GM19455 (cell line): ENCODE results near the gene PAM.

Experiments
- ATAC-seq: cut with Tn5 transposase; IDR thresholded peaks from one replicate; pipeline ENCODE4 v1.9.1; 2021; ENCODE audit not compliant: unreplicated experiment

The PAM gene

GRCh38 chr5:102754767-102755431 is at the start of gene PAM:
Gene PAM, plus strand, starts transcription at chr5:102755305. Its CDS starts 110,891 bp downstream, at chr5:102866196.
- peak; percentile 84 for ATAC-seq

- no peak for ATAC-seq
Observed at GRCh38 chr5:102711525-102712385, 43.4 kb upstream of the PAM start.

- ATAC-seq = no peak
Observed at GRCh38 chr5:102713278-102713677, 41.8 kb upstream of the PAM start.

DNA sequence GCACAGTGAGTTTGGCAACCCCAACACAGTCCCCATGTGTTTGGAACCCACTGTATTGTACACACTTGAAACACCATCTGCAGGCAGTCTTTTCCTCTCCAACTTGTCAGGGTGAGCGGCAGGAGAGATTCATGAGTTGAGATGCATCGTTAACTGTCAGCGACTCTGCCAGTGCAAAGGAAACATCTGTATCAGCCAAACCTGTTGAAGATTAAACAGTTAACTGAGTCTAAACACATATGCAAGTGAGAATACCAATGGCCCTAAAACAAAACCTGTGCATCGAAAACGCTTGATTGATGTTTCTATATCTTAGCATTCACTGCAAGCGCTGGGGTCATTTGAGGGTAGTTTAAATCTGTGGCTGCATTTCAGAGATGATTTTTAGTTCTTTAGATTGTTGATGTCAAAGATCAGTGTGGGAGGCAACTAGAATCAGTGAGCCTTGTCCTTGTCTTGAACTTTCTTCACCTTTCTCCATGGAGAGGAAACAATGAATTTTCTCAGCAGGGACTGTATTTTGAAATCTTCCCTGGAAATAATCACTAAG is 41.3 kb upstream of the PAM start:
- no peak for ATAC-seq

DNA sequence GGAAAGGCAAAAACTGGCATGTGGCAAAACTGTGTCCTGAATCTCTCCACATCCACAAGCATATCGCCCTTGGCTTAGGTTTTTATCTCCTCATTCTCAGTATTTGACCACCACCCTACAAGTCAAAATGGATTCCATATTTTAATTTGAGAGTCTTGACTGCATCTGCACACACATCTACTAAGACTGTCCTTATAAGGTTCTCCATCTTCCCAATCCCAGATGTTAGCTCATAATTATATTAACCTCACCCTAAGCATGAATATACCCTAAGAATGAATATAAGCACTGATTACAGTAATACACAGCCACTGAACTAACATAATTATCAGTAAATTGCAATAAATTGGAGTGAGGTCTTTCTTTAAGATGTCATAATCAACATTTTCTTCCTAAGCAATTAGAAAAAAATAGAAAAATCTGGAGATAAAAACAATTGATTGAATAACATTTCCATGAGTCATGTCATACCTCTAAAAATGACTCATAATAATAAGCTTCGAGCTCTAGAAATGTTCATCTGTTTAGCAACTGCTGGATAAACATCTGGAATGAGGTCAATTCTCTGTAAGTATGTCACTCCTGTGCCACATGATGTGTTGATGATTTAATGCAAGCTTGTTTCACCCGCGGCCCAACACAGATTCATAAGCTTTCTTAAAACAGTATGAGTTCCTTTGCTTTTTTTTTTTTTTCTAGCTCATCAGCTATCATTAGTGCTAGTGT is 39.9 kb upstream of the PAM start:
- ATAC-seq = no peak

DNA sequence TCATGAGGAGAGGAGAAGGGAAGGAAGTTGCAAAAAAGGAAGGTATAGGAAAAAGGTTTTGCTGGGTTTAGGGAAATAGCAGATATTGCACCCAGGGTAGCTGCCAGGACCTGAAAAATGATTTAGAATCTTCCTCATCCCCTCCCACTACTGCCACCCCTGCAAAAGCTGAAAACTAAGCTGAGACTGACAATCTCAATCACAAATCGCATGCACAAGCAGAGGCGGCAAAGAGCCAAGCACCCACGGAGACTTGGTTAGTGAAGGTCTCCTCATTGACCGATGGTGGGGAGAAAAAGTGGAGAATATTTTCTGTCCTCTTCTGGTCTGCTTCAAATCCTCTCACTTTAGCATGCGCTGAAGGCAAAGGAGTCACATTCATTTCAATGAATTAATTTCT is 39.1 kb upstream of the PAM start:
- no peak for ATAC-seq

DNA sequence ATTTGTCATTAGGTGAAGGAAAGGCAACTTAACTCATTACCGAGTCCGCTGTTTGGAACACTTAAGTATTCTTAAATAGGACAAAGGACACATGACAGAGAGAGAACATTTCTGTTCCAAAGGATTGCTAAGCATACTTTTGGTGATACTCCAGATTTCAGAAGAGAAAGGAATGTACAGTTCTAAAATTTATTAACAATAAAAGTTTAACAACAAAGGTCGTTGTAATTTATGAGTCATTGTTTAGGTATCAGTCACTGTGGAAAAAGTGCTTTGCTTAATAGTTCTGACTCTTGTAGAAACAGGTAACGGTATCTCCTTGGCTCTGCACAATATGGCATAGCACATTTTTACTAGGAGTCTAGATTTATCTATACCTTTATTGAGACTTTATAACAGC is 36.3 kb upstream of the PAM start:
- ATAC-seq = no peak

DNA sequence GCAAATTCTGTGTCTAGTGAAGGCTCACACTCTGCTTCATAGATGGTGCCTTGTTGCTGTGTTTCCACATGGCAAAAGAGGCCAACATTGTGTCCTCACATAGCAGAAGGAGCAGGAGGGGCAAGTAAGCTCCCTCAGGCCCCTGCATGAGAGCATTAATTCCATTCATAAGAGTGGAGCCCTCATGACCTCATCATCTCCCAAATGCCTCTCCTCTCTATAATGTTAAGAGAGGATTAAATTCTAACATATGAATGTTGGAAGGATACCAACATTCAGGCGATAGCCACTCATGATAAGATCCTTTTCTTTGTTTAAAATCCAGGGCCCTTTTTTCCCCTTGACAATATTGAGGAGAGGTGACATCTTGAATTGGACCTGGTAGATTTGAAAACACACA is 35.2 kb upstream of the PAM start:
- ATAC-seq = no peak

DNA sequence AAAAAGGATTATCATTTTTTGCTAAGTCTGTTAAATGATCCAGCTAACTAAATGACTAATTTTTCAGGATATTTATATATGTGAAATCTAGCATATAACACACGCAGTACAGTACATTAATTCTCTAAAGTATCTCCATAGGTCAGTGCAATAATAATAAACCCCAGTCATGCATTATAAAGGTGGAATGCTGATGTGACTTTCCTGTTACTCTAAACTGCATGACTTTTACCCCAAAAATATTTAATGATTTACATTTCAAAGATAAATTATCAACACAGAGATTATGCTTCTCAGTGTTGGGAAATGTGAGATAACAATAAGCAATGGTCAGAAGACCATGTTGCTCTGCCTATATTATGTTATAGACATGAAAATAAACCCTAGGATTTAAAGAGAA is 34.1 kb upstream of the PAM start:
- no peak for ATAC-seq

GRCh38 chr5:102722931-102723330 is 32.2 kb upstream of the PAM start:
- ATAC-seq = no peak

DNA sequence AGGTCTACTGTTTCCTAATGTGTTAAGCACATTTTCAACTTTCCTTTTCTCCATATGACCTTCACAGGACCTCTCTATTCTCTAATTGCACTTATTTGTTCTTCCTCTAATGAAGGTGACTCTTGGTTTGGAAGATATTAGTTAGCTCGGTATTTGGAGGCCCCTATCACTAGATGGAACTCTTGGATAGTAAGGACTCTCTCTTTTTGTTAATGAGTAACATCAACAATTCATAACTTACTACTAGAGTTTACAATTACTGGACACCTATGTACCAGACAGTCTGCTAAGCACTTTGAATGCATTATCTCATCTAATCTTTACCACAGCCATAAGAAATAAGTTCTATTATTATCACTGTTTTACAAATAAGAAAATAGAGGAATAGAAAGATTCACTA is 23.4 kb upstream of the PAM start:
- ATAC-seq = no peak

DNA sequence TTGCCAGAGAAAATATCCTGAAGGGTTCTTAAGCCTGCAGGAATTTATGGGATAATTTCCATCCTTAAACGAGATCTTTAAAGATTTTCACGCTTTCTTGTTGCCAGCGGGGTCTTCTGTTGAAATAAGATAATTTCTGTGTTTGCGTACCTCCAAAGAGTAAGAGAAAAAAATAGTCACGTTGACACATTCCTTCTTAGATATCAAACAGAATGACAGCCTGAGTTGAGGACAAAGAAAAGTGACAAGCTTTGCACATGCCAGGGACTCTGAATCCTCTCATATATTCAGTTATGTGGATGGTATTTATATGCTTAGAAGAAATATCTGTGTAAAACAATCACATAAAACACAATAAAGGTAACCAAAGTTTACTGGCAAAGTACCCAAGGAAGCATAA is 21.6 kb upstream of the PAM start:
- ATAC-seq = no peak

GRCh38 chr5:102737161-102737560 is 17.9 kb upstream of the PAM start:
- no peak for ATAC-seq

GRCh38 chr5:102737805-102738469 is 17.2 kb upstream of the PAM start:
- no peak for ATAC-seq

- no peak for ATAC-seq
Observed at GRCh38 chr5:102740515-102740914, 14.6 kb upstream of the PAM start.

GRCh38 chr5:102742215-102742614 is 12.9 kb upstream of the PAM start:
- ATAC-seq = no peak

DNA sequence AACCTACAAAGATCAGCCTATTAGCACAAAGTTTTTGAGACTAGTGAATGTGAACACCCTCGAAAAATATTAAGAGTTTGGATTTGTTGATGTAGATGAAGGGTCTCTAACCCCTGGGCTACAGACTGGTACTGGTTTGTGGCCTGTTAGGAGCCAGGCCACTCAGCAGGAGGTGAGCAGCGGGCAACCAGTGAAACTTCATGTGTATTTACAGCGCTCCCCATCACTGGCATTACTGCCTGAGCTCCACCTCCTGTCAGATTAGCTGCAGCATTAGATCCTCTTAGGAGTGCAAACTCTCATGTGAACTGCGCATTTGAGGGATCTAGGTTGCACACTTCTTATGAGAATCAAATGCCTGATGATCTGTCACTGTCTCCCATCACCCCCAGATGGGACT is 11.2 kb upstream of the PAM start:
- ATAC-seq = no peak

- peak; percentile 47 for ATAC-seq
Observed at GRCh38 chr5:102747386-102748166, 7.5 kb upstream of the PAM start.

DNA sequence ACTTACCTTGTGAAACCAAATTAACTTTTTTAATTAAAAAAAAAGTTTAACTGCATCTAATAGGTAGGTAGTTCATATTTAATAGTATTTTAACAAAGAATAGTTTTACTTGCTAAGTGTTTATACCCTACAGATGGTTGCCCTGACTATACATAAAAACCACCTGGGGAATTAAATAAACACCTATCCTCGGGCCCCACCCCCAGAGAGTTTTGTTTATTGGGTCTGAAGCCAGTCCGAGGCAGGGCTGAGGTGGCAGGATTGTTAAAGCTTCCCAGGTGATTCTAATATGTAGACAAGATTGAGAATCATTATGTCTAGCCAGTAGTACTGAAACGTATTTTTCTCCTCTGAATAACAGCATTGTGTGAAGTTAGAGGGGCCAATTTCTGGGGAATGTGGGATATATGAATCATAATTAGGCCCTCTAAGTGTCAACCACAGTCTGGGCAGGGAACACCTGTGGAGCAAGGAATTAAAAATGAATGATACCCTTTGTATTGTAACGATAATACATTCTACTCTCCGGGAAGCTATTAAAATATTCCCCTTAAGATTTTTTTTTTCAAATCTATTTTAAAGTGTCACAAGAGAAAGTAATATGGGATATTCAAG is 5.6 kb upstream of the PAM start:
- ATAC-seq = no peak
